ENCODE results near the gene OSR1. TPM values are rescaled to one million over a fixed set of nuclear protein-coding genes. Genes with fewer than 3 reads are reported as not detected.

Gene OSR1
- total RNA-seq, 1 donor from 2014 or later: 5.9 TPM

GRCh38 chr2:19329445-19329844, 29.0 kb downstream of the OSR1 start:
- Histone ChIP-seq H3K4me1 (no peaks in the 10 kb centered on the region), H3K27ac (no peak overlapping the region), H3K4me3 (no peak overlapping the region), H3K36me3 (no peaks in the 10 kb centered on the region), H3K27me3 (no peaks in the 10 kb centered on the region), H3K9me3 (no peaks in the 10 kb centered on the region)
- no peak for DNase-seq (ENCODE audit: extremely low spot score in 2 of 2)
- no peak for TF ChIP-seq CTCF (IDR thresholded peaks at IDR 0.05)
- TF ChIP-seq POLR2AphosphoS5 (IDR thresholded peaks at IDR 0.05; ENCODE audit: insufficient read depth in 1 of 2, low read depth in 1 of 2): no peak
- no peak for TF ChIP-seq POLR2A (IDR thresholded peaks at IDR 0.05)
- intact Hi-C loops (cut with DNase I): no loop called here

- Histone ChIP-seq H3K36me3 (no peaks in the 10 kb centered on the region), H3K27me3 (no peaks in the 10 kb centered on the region), H3K4me1 (no peaks in the 10 kb centered on the region), H3K4me3 (no peak overlapping the region), H3K27ac (no peak overlapping the region), H3K9me3 (no peaks in the 10 kb centered on the region)
- DNase-seq (ENCODE audit: extremely low spot score in 2 of 2): no peak
- no peak for TF ChIP-seq POLR2A (IDR thresholded peaks at IDR 0.05)
- TF ChIP-seq POLR2AphosphoS5 (IDR thresholded peaks at IDR 0.05; ENCODE audit: insufficient read depth in 1 of 2, low read depth in 1 of 2): no peak
- TF ChIP-seq CTCF (IDR thresholded peaks at IDR 0.05): no peak
- intact Hi-C loops (cut with DNase I): no loop called here
Measured at GRCh38 chr2:19327496-19327895, 30.9 kb downstream of the OSR1 start.

GRCh38 chr2:19321946-19322345, 36.5 kb downstream of the OSR1 start:
- intact Hi-C loops (cut with DNase I): no loop called here
- Histone ChIP-seq H3K27ac (no peak overlapping the region), H3K4me1 (no peaks in the 10 kb centered on the region), H3K9me3 (no peaks in the 10 kb centered on the region), H3K4me3 (no peak overlapping the region), H3K27me3 (no peaks in the 10 kb centered on the region), H3K36me3 (no peaks in the 10 kb centered on the region)
- TF ChIP-seq POLR2AphosphoS5 (IDR thresholded peaks at IDR 0.05; ENCODE audit: insufficient read depth in 1 of 2, low read depth in 1 of 2): no peak
- no peak for TF ChIP-seq POLR2A (IDR thresholded peaks at IDR 0.05)
- no peak for TF ChIP-seq CTCF (IDR thresholded peaks at IDR 0.05)
- no peak for DNase-seq (ENCODE audit: extremely low spot score in 2 of 2)

- no peak for DNase-seq (ENCODE audit: extremely low spot score in 2 of 2)
- intact Hi-C loops (cut with DNase I): no loop called here
- H3K27ac ChIP-seq: no peak overlapping the region
Measured at GRCh38 chr2:19320813-19321212, 37.6 kb downstream of the OSR1 start.

GRCh38 chr2:19319698-19320097, 38.7 kb downstream of the OSR1 start:
- Histone ChIP-seq H3K36me3 (no peaks in the 10 kb centered on the region), H3K27ac (no peak overlapping the region), H3K27me3 (no peaks in the 10 kb centered on the region), H3K9me3 (no peaks in the 10 kb centered on the region), H3K4me3 (no peak overlapping the region), H3K4me1 (no peaks in the 10 kb centered on the region)
- intact Hi-C loops (cut with DNase I): no loop called here
- no peak for DNase-seq (ENCODE audit: extremely low spot score in 2 of 2)
- TF ChIP-seq POLR2AphosphoS5 (IDR thresholded peaks at IDR 0.05; ENCODE audit: insufficient read depth in 1 of 2, low read depth in 1 of 2) (no peak), POLR2A (IDR thresholded peaks at IDR 0.05) (no peak), CTCF (IDR thresholded peaks at IDR 0.05) (no peak)

More at GRCh38 chr2:19320813-19321212, 37.6 kb downstream of the OSR1 start:
- no peaks in the 10 kb centered on the region for H3K27me3 ChIP-seq
- H3K4me1 ChIP-seq: no peaks in the 10 kb centered on the region
- H3K4me3 ChIP-seq: no peak overlapping the region
- H3K36me3 ChIP-seq: no peaks in the 10 kb centered on the region
- TF ChIP-seq CTCF (IDR thresholded peaks at IDR 0.05): no peak
- no peak for TF ChIP-seq POLR2AphosphoS5 (IDR thresholded peaks at IDR 0.05; ENCODE audit: insufficient read depth in 1 of 2, low read depth in 1 of 2)
- no peak for TF ChIP-seq POLR2A (IDR thresholded peaks at IDR 0.05)
- H3K9me3 ChIP-seq: no peaks in the 10 kb centered on the region
